Osteocyte (in vitro differentiated cells): ENCODE data around the gene TMEM156. TPM values are rescaled to one million over a fixed set of nuclear protein-coding genes. Genes with fewer than 3 reads are reported as not detected.
A peak's percentile ranks its signal among the peaks of the same experiment; 100 is the strongest.
"Not testable (repeated sequence)": the region's sequence is repeated elsewhere in the genome, so short reads cannot be mapped to it uniquely, and the experiment has no call there.

Experiments used
- DNase-seq: peaks from one replicate; pipeline ENCODE4 v3.0.0; 2021; ENCODE audit warnings: mixed read lengths; ENCODE audit not compliant: unreplicated experiment; ENCODE audit errors: extremely low spot score
- H3K27ac Mint-ChIP-seq: one replicate; pipeline ENCODE4 v1.8.0; 2021; ENCODE audit warnings: mild to moderate bottlenecking, mixed read lengths; ENCODE audit not compliant: unreplicated experiment
- H3K27me3 Mint-ChIP-seq: one replicate; pipeline ENCODE4 v1.8.0; 2021; ENCODE audit warnings: mixed read lengths; ENCODE audit not compliant: unreplicated experiment
- H3K36me3 Mint-ChIP-seq: one replicate; pipeline ENCODE4 v1.8.0; 2021; ENCODE audit warnings: mixed read lengths; ENCODE audit not compliant: unreplicated experiment
- H3K4me1 Mint-ChIP-seq: one replicate; pipeline ENCODE4 v1.8.0; 2021; ENCODE audit warnings: mixed read lengths; ENCODE audit not compliant: unreplicated experiment
- H3K4me3 Mint-ChIP-seq: one replicate; pipeline ENCODE4 v1.8.0; 2021; ENCODE audit warnings: mild to moderate bottlenecking, moderate library complexity, mixed read lengths; ENCODE audit not compliant: unreplicated experiment
- H3K9me3 Mint-ChIP-seq: one replicate; pipeline ENCODE4 v1.8.0; 2021; ENCODE audit warnings: mixed read lengths; ENCODE audit not compliant: unreplicated experiment
- CTCF ChIP-seq: fragments of 200-600 bp; sonication (generic); IDR thresholded peaks from 2 replicates; pipeline ENCODE4 v1.5.0; 2021; ENCODE audit warnings: antibody characterized with exemption, mild to moderate bottlenecking, moderate library complexity
- total RNA-seq: library from RNA; stranded (reverse); gene quantifications from 2 replicates; pipeline ENCODE4 v1.2.1, GENCODE V29; 2021

Gene TMEM156
- total RNA-seq, 1 donor from 2014 or later, result not detected

- DNase-seq, result no peak
- peaks cover 8% of the 10 kb centered on the region for H3K9me3 Mint-ChIP-seq
- H3K4me3 Mint-ChIP-seq, result no peak overlapping the region
- H3K36me3 Mint-ChIP-seq, result no peaks in the 10 kb centered on the region
- peaks cover 21% of the 10 kb centered on the region for H3K4me1 Mint-ChIP-seq
- no peak for TF ChIP-seq CTCF
- no peak overlapping the region for H3K27ac Mint-ChIP-seq
- no peaks in the 10 kb centered on the region for H3K27me3 Mint-ChIP-seq
These were observed 10.0 kb downstream of the TMEM156 start for GRCh38 chr4:39022241-39022640.

GRCh38 chr4:39021631-39022030 is 10.6 kb downstream of the TMEM156 start:
- TF ChIP-seq CTCF, result no peak
- peaks cover 21% of the 10 kb centered on the region for H3K4me1 Mint-ChIP-seq
- H3K27ac Mint-ChIP-seq, result peak overlapping the region; percentile 5
- no peak for DNase-seq
- H3K4me3 Mint-ChIP-seq, result no peak overlapping the region
- H3K36me3 Mint-ChIP-seq, result no peaks in the 10 kb centered on the region
- H3K9me3 Mint-ChIP-seq, result peaks cover 8% of the 10 kb centered on the region
- H3K27me3 Mint-ChIP-seq, result no peaks in the 10 kb centered on the region

GRCh38 chr4:39020130-39020529 is 12.1 kb downstream of the TMEM156 start:
- Mint-ChIP-seq H3K9me3 (peaks cover 11% of the 10 kb centered on the region), H3K27ac (no peak overlapping the region), H3K4me3 (no peak overlapping the region)

GRCh38 chr4:39014028-39014427 is 18.2 kb downstream of the TMEM156 start:
- Mint-ChIP-seq H3K9me3 (peaks cover 21% of the 10 kb centered on the region), H3K27me3 (no peaks in the 10 kb centered on the region), H3K4me1 (no peaks in the 10 kb centered on the region), H3K36me3 (no peaks in the 10 kb centered on the region), H3K27ac (no peak overlapping the region), H3K4me3 (no peak overlapping the region)
- DNase-seq, result no peak
- no peak for TF ChIP-seq CTCF

More at GRCh38 chr4:39020130-39020529, 12.1 kb downstream of the TMEM156 start:
- peaks cover 12% of the 10 kb centered on the region for H3K4me1 Mint-ChIP-seq
- H3K36me3 Mint-ChIP-seq, result no peaks in the 10 kb centered on the region
- DNase-seq, result no peak
- no peaks in the 10 kb centered on the region for H3K27me3 Mint-ChIP-seq
- TF ChIP-seq CTCF, result no peak

GRCh38 chr4:39004758-39005157 is 27.5 kb downstream of the TMEM156 start:
- no peak for DNase-seq
- no peaks in the 10 kb centered on the region for H3K27me3 Mint-ChIP-seq

GRCh38 chr4:39002058-39002457 is 30.2 kb downstream of the TMEM156 start:
- peaks cover 14% of the 10 kb centered on the region for H3K4me1 Mint-ChIP-seq
- H3K27me3 Mint-ChIP-seq, result not testable (repeated sequence)

More at GRCh38 chr4:39004758-39005157, 27.5 kb downstream of the TMEM156 start:
- H3K4me3 Mint-ChIP-seq, result peak overlapping the region; percentile 16
- no peak for TF ChIP-seq CTCF
- peaks cover 1% of the 10 kb centered on the region for H3K9me3 Mint-ChIP-seq
- H3K36me3 Mint-ChIP-seq, result no peaks in the 10 kb centered on the region
- H3K4me1 Mint-ChIP-seq, result peaks cover 14% of the 10 kb centered on the region
- H3K27ac Mint-ChIP-seq, result peak overlapping the region; percentile 73

More at GRCh38 chr4:39002058-39002457, 30.2 kb downstream of the TMEM156 start:
- H3K36me3 Mint-ChIP-seq, H3K27ac Mint-ChIP-seq, H3K9me3 Mint-ChIP-seq, DNase-seq, H3K4me3 Mint-ChIP-seq: not testable (repeated sequence)
